SH-SY5Y (cell line): Measurements from ENCODE around the gene SLC39A11.

Experiments
- GATA2 ChIP-seq: IDR thresholded peaks from 2 replicates; pipeline ENCODE4 v1.6.1; 2011; ENCODE audit warnings: mild to moderate bottlenecking, low read depth, low read length
- GATA3 ChIP-seq: IDR thresholded peaks from 2 replicates; pipeline ENCODE4 v1.6.1; 2011; ENCODE audit warnings: low read depth, mild to moderate bottlenecking, low read length, moderate library complexity

Gene SLC39A11

GRCh38 chr17:73043686-73044581 is 48.6 kb downstream of the SLC39A11 start:
- TF ChIP-seq GATA3 (no peak; the same call in 1 of the 2 replicates), GATA2 (no peak)

- no peak for TF ChIP-seq GATA2
- no peak for TF ChIP-seq GATA3
These were observed 49.4 kb downstream of the SLC39A11 start for GRCh38 chr17:73042809-73043685.

GRCh38 chr17:73042225-73042624 is 50.3 kb downstream of the SLC39A11 start:
- TF ChIP-seq GATA2: no peak
- TF ChIP-seq GATA3: no peak

- TF ChIP-seq GATA2: no peak
- no peak for TF ChIP-seq GATA3
These were observed 53.2 kb downstream of the SLC39A11 start for GRCh38 chr17:73039282-73039681.

- no peak for TF ChIP-seq GATA2
- TF ChIP-seq GATA3: no peak
These were observed 61.0 kb downstream of the SLC39A11 start for GRCh38 chr17:73031472-73031871.

- no peak for TF ChIP-seq GATA2
- TF ChIP-seq GATA3: no peak
These were observed 61.5 kb downstream of the SLC39A11 start for GRCh38 chr17:73030995-73031394.

GRCh38 chr17:73030501-73030921 is 62.0 kb downstream of the SLC39A11 start:
- TF ChIP-seq GATA2 (no peak), GATA3 (no peak)

GRCh38 chr17:73029991-73030390 is 62.5 kb downstream of the SLC39A11 start:
- no peak for TF ChIP-seq GATA2
- no peak for TF ChIP-seq GATA3

GRCh38 chr17:73029021-73029420 is 63.5 kb downstream of the SLC39A11 start:
- TF ChIP-seq GATA3 (no peak), GATA2 (no peak)

- TF ChIP-seq GATA3 (no peak), GATA2 (no peak)
These were observed 64.2 kb downstream of the SLC39A11 start for GRCh38 chr17:73028299-73028755.

- TF ChIP-seq GATA3: no peak
- no peak for TF ChIP-seq GATA2
These were observed 65.3 kb downstream of the SLC39A11 start for GRCh38 chr17:73027130-73027741.

- TF ChIP-seq GATA2 (no peak), GATA3 (no peak)
These were observed 67.4 kb downstream of the SLC39A11 start for GRCh38 chr17:73025041-73025560.

GRCh38 chr17:73023759-73024158 is 68.7 kb downstream of the SLC39A11 start:
- TF ChIP-seq GATA3 (no peak), GATA2 (no peak)

GRCh38 chr17:73022694-73023093 is 69.8 kb downstream of the SLC39A11 start:
- TF ChIP-seq GATA2 (no peak), GATA3 (no peak)
